HL-60/S4 treated with retinoic acid at 250 ng/mL for 4 days and 3 days (cell line): Measurements from ENCODE around the gene DIPK2A.

Experiments used
- in situ Hi-C: fragments of 300-500 bp; cut with MboI; formaldehyde crosslinking; loops from 2 replicates; pipeline ENCODE4 v1.7.0; 2022; ENCODE audit warnings: low sequenced_read_pairs

The DIPK2A gene

DNA sequence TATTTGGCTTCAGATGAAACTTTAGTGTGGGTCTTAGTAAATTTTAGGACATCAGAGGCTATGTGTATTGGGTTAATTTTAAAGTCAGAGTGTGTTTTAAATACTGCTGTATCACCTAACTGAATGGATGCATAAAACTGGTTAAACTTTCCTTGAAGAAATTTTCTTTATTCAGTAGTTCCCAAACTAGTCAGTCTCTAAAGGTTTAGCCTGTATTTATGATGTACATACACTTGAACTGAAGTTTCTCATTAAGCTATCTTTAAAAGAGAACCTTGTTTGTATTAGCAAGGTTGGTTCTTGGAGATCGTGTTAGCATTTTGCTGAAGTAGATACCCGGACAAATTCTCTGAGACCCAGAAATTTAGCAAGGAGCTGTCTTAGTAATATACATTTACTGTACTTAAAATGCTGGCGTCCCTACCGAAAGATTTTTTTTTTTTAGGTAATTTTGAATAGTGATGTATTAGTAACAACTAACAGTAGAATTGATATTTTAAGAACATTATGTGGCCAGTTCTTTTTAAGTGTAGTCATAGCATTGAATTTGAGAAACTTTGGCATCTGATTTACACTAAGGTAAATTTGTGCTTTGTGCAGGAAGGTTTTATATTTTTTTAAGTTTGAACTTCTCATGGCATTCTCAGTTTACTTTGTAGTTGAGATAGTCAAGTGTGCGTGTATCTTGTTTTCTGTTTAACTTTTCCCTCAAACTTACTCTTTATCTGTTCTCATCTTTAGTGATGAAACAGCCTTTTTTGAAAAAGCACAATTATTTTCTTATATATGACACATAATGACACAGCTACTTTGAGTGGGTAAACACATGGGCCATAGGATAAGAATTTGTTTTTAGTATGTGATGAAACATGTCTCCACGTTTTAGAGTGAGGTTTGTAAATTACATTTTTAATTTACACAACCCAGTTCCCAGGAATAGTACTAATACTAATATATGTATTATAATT is 2.9 kb downstream of the DIPK2A start:
- in situ Hi-C loops = no loop called here

- in situ Hi-C loops = no loop called here
Measured at GRCh38 chr3:143975554-143976152, 4.0 kb downstream of the DIPK2A start.

GRCh38 chr3:143977341-143978262 is 6.0 kb downstream of the DIPK2A start:
- in situ Hi-C loops = no loop called here

GRCh38 chr3:143978263-143978631 is 6.6 kb downstream of the DIPK2A start:
- in situ Hi-C loops = no loop called here

GRCh38 chr3:143979041-143979440 is 7.4 kb downstream of the DIPK2A start:
- in situ Hi-C loops = no loop called here

DNA sequence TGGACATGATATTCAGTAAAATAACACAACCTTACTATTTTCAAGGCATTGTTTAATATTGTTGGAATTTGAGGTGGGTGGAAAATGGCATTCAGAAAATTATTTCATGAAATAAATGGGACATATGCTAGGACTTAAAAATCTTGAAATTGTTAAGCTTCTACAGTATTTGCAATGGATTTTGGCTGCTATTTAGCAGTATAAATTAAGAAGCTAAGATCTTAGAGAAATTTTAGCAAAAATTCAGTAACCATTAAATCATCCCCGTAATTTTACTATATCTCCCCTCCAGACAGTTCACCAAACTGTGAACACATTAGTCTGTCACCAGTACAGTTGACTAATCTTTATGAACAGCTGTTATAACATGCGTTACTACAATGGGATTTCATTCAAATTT is 8.2 kb downstream of the DIPK2A start:
- in situ Hi-C loops = no loop called here

DNA sequence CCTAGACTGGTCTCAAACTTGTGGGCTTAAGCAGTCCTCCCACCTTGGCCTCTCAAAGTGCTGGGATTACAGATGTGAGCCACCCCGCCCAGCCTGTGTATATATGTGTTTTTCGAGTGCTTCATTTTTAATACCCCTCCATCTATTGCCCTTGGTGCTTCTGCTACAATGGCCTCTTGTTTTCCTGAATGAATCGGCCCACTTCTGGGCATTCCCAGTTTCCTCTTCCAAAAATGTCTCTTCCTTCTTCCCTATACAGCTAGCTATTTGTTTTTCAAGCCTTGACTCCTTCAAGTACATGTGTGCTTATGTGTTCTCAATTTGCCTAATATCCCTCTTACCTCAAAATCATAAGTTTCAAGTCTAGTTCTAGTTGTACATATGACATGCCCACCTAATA is 16.7 kb downstream of the DIPK2A start:
- in situ Hi-C loops = no loop called here

DNA sequence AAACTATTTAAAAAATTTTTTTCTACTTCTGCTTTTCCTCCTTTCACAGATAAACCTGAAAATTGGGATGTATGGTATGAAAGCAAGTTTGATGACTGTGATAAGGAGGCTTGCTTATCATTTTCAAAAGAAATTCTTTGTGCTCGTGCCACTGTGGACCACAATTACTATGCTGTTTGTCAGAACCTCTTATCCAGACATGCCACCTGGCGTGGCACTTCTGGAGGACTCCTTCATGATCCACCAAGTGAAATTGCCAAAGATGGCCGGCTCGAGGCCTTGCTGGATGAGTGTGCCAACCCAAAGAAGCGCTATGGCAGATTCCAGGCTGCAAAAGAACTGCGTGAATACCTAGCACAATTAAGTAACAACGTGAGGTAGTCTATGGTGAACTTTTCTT is 17.8 kb downstream of the DIPK2A start:
- in situ Hi-C loops = no loop called here

DNA sequence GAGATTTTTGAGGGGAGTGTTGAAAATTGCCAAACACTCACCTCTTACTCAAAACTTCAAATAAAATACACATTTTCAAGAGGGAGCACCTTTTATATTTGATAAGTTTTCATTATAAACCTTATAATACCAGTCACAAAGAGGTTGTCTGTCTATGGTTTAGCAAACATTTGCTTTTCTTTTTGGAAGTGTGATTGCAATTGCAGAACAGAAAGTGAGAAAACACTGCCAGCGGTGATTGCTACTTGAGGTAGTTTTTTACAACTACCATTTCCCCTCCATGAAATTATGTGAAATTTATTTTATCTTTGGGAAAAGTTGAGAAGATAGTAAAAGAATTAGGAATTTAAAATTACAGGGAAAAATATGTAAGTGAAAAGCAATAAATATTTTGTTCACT is 20.1 kb downstream of the DIPK2A start:
- in situ Hi-C loops = no loop called here

DNA sequence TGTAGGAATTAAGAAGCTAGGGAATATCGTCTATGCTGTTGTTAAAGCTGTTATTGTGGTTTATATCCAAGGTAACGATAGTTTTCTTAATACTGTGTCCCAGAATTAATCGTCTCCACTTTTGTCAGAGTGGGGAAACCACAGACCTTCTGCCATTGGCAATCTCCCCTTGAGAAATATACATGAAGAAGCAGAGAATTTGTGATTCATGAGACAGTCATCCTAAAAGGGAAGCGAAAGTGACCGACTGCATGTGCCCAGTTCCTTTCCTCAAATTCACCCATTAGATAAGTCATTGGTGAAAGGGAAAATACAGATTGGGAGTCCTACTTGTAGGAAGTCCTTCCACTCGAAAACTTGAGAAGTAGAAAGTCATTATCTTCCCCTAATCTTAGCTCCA is 26.6 kb downstream of the DIPK2A start:
- in situ Hi-C loops = no loop called here

GRCh38 chr3:144003051-144003450 is 31.4 kb downstream of the DIPK2A start:
- in situ Hi-C loops = no loop called here

DNA sequence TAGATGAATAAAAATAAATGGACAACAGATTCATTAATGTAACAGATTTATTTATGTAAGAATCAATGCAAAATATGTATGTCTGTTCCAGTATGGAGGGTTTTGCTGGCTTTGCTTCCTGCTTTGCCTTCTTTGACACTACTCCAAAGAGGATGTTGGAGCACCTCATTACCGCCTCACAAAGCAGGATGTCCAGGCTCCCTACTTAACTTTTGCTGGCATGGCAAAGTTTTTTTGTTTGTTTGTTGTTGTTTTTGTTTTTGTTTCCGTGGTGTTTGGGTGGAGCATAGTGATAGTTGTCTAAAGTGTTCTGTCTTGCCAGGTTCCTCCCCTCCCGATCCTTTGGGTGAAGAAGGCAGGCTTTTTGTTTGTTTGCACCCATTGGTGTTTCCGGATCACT is 38.7 kb downstream of the DIPK2A start:
- in situ Hi-C loops = no loop called here

DNA sequence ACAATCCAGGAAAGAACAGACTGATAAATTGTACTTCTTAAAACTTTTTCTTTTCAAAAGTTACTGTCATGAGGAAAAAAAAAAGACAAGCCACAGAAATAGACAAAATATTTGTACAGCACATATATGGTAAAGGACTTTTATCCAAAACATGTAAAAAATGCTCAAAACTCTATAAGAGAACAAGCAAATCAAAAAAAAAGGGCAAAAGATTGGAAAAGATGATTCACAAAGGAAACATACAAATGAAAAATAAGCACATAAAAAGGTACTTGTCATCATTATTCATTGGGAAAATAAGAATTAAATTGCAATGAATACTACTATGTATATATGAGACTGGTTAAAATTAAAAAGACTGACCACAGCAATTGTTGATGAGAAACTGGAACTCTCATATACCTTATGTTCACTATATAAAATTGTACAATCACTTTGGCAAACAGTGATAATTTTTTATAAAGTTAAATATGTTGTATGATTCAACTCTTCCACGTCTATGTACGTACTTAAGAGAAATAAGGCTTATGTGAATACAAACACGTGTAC is 39.7 kb downstream of the DIPK2A start:
- in situ Hi-C loops = no loop called here

- in situ Hi-C loops = no loop called here
Measured at GRCh38 chr3:144015133-144015532, 43.5 kb downstream of the DIPK2A start.

DNA sequence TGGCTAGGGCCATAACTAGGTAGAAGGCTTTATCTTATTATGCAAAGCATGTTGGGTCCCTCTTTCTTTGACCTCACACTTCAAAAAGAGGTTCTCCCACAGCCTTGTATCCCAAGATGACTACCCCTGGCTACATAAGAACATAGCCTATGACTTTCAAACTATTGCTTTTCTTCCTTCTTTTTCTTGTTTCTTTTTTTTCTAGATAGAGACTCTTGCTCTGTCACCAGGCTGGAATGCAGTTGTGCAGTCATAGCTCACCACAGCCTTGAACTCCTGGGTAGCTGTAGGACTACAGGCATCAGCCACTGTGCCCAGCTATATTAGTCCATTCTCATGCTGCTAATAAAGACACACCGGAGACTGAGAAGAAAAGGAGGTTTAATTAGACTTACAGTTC is 47.2 kb downstream of the DIPK2A start:
- in situ Hi-C loops = no loop called here
